Glutamatergic neuron (in vitro differentiated cells): ENCODE results near the gene WWP2. TPM values are rescaled to one million over a fixed set of nuclear protein-coding genes. Genes with fewer than 3 reads are reported as not detected.

Experiments
- DNase-seq: peaks from one replicate; pipeline ENCODE4 v3.0.0; 2022
- H3K27ac Mint-ChIP-seq: one replicate; pipeline ENCODE4 v1.8.0; 2020; ENCODE audit warnings: mild to moderate bottlenecking, mixed read lengths, inconsistent platforms; ENCODE audit not compliant: unreplicated experiment
- H3K27me3 Mint-ChIP-seq: one replicate; pipeline ENCODE4 v1.8.0; 2020; ENCODE audit warnings: mild to moderate bottlenecking, moderate library complexity, mixed read lengths, inconsistent platforms; ENCODE audit not compliant: unreplicated experiment
- H3K36me3 Mint-ChIP-seq: one replicate; pipeline ENCODE4 v1.8.0; 2020; ENCODE audit warnings: mild to moderate bottlenecking, mixed read lengths, inconsistent platforms; ENCODE audit not compliant: unreplicated experiment
- H3K4me1 Mint-ChIP-seq: one replicate; pipeline ENCODE4 v1.8.0; 2020; ENCODE audit warnings: mild to moderate bottlenecking, low read depth, mixed read lengths, inconsistent platforms; ENCODE audit not compliant: unreplicated experiment
- H3K4me3 Mint-ChIP-seq: one replicate; pipeline ENCODE4 v1.8.0; 2020; ENCODE audit warnings: mild to moderate bottlenecking, mixed read lengths, inconsistent platforms; ENCODE audit not compliant: unreplicated experiment
- H3K9me3 Mint-ChIP-seq: one replicate; pipeline ENCODE4 v1.8.0; 2020; ENCODE audit warnings: mild to moderate bottlenecking, moderate library complexity, mixed read lengths, inconsistent platforms; ENCODE audit not compliant: unreplicated experiment
- CTCF ChIP-seq: fragments of 200-600 bp; sonication (generic); IDR thresholded peaks from one replicate; pipeline ENCODE4 v1.5.0; 2021; ENCODE audit not compliant: partially characterized antibody, unreplicated experiment
- total RNA-seq: library from RNA; stranded (reverse); fragmentation: NEBNext Ultra II Directional; extraction: Animal tissue kit (Norgen Biotek cat#: 25700); gene quantifications from one replicate; pipeline ENCODE4 v1.2.1, GENCODE V29; 2021; ENCODE audit not compliant: unreplicated experiment

Gene WWP2
- total RNA-seq, 1 donor from 2014 or later = 46.8 TPM

GRCh38 chr16:69858191-69859104, 96.3 kb downstream of the WWP2 start:
- Mint-ChIP-seq H3K4me1 (no peaks in the 10 kb centered on the region), H3K27ac (no peak overlapping the region), H3K4me3 (no peak overlapping the region), H3K9me3 (peaks cover 3% of the 10 kb centered on the region), H3K27me3 (peaks cover 3% of the 10 kb centered on the region), H3K36me3 (no peaks in the 10 kb centered on the region)
- no peak for DNase-seq
- TF ChIP-seq CTCF = no peak

GRCh38 chr16:69859105-69859989, 97.2 kb downstream of the WWP2 start:
- Mint-ChIP-seq H3K27me3 (peaks cover 3% of the 10 kb centered on the region), H3K9me3 (peaks cover 3% of the 10 kb centered on the region), H3K27ac (no peak overlapping the region), H3K36me3 (no peaks in the 10 kb centered on the region), H3K4me1 (no peaks in the 10 kb centered on the region), H3K4me3 (no peak overlapping the region)
- DNase-seq = peak; percentile 36
- TF ChIP-seq CTCF = peak; percentile 39

- no peak for TF ChIP-seq CTCF
- no peak overlapping the region for H3K4me3 Mint-ChIP-seq
- H3K27ac Mint-ChIP-seq = no peak overlapping the region
- H3K4me1 Mint-ChIP-seq = no peaks in the 10 kb centered on the region
- no peak for DNase-seq
- H3K36me3 Mint-ChIP-seq = no peaks in the 10 kb centered on the region
- H3K9me3 Mint-ChIP-seq = peaks cover 3% of the 10 kb centered on the region
- peaks cover 3% of the 10 kb centered on the region for H3K27me3 Mint-ChIP-seq
These were observed 98.4 kb downstream of the WWP2 start for GRCh38 chr16:69860233-69861231.

- TF ChIP-seq CTCF = no peak
- H3K4me3 Mint-ChIP-seq = no peak overlapping the region
- DNase-seq = no peak
These were observed 99.3 kb downstream of the WWP2 start for GRCh38 chr16:69861292-69862030.

More at GRCh38 chr16:69861292-69862030, 99.3 kb downstream of the WWP2 start:
- Mint-ChIP-seq H3K4me1 (no peaks in the 10 kb centered on the region), H3K9me3 (peaks cover 3% of the 10 kb centered on the region), H3K27ac (no peak overlapping the region), H3K27me3 (peaks cover 3% of the 10 kb centered on the region), H3K36me3 (no peaks in the 10 kb centered on the region)
